Suprapubic skin (tissue), 4 donors: ENCODE measurements around the gene SPAG9.

ENCODE experiments used
- CTCF ChIP-seq, 2 donors: fragments of 200-600 bp in 1 of 2; fragments of 450-650 bp in 1 of 2; sonication (generic) in 1 of 2; IDR thresholded peaks; one replicate each; pipeline ENCODE4 v1.5.1; 2016 to 2019; ENCODE audit warnings: antibody characterized with exemption in 2 of 2, mild to moderate bottlenecking in 1 of 2, moderate library complexity in 1 of 2
- POLR2A ChIP-seq, 2 donors: fragments of 450-650 bp; IDR thresholded peaks; one replicate each; pipeline ENCODE4 v1.6.1; 2017; ENCODE audit warnings: antibody characterized with exemption in 2 of 2, mild to moderate bottlenecking in 2 of 2, moderate library complexity in 2 of 2
- POLR2AphosphoS5 ChIP-seq, 3 donors: sonication (generic); formaldehyde crosslinking; IDR thresholded peaks; one replicate each; pipeline ENCODE4 v1.6.1; 2017; ENCODE audit warnings: antibody characterized with exemption in 3 of 3

- TF ChIP-seq POLR2A (IDR thresholded peaks at IDR 0.05), result no peak
- no peak for TF ChIP-seq POLR2AphosphoS5 (IDR thresholded peaks at IDR 0.05)
- no peak for TF ChIP-seq CTCF (IDR thresholded peaks at IDR 0.05)
Measured at GRCh38 chr17:51064061-51064735, 56.5 kb downstream of the SPAG9 start.
